GM18505 (cell line): ENCODE results near the gene ZNF827.

Experiments
- ATAC-seq: cut with Tn5 transposase; IDR thresholded peaks from one replicate; pipeline ENCODE4 v1.9.1; 2021; ENCODE audit not compliant: unreplicated experiment
- POLR2A ChIP-seq: IDR thresholded peaks from 4 replicates; pipeline ENCODE4 v1.6.1; 2011; ENCODE audit warnings: borderline replicate concordance; ENCODE audit not compliant: insufficient read depth, insufficient read length; ENCODE audit errors: extremely low read depth

Gene ZNF827

DNA sequence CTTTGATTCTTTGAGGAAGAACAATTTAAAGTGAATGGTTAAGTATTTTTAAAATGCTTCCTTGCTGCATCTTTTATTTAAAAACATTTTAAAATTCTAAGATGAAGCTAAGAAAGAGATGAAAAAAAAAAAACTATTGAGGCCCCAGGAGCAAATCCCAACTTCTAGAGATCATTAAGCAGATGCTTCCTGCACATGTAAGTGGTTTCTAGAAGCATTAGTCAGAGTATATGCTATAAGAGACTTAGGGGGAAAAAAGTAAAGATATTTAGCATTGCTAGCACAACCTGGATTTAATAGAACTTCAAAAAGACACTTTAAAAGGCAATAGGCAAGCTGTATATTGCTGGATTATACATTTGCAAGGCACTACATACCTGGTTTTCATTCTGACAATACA lies 64.7 kb downstream of the ZNF827 start:
- no peak for TF ChIP-seq POLR2A
- ATAC-seq, result no peak

DNA sequence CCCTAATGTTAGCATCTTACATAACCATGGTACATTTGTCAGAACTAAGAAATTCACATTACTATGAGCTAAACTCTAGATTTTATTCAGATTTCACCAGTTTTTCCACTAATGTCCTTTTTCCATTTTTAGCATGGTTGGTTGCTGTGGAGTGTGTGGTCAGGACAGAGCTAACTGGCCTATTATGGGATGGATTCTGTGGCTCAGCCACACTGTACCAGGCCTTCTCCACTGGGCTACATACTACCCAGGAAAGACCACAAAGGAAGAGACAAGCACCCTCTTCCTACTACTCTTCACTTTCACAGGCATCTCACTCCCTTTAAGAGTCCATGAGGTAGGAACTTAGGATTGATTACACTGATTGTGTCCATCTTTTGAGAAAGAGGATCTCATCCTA lies 67.4 kb downstream of the ZNF827 start:
- ATAC-seq, result no peak
- TF ChIP-seq POLR2A, result no peak

GRCh38 chr4:145870155-145871020 lies 68.2 kb downstream of the ZNF827 start:
- peak; percentile 27 for TF ChIP-seq POLR2A
- no peak for ATAC-seq

- peak; percentile 56 for ATAC-seq
- no peak for TF ChIP-seq POLR2A
Measured at GRCh38 chr4:145868637-145869409, 69.8 kb downstream of the ZNF827 start.

DNA sequence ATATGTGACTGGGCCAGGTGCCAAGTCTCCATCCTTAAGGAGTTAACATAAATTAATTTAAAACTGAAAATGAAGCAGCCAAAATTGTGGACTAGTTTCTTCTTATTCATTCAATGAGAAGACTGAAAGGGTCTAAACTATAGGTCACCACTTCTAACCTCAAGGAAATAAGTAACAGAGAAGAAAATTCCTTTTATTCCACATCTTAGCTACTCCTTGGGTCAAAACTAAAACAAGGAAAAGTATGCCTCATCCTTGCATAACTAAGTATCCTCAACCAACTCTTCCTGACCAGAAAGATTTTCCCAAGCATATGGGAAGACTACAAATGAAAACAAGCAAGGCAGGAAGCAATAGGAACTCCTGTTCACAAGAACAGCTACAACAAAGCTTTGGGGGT lies 71.2 kb downstream of the ZNF827 start:
- no peak for ATAC-seq
- TF ChIP-seq POLR2A, result no peak

DNA sequence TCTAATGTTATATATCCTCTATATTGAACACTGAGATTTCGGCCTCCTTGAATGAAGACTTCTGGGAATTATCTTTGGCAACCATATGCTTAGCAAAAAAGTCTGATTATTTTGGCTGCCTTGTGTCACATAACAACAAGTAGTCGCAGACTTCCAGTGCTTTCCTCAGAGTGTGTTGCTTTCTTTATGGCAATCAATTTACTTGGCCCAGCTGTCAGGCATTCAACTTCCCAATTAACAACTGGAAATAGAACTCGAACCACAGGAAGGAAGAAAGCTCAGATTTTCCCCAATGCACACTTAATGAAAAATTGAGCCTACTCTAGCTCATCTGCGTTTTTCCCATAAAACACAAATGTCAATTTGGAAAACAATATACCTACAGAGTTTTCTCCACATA lies 71.6 kb downstream of the ZNF827 start:
- no peak for ATAC-seq
- TF ChIP-seq POLR2A, result no peak

DNA sequence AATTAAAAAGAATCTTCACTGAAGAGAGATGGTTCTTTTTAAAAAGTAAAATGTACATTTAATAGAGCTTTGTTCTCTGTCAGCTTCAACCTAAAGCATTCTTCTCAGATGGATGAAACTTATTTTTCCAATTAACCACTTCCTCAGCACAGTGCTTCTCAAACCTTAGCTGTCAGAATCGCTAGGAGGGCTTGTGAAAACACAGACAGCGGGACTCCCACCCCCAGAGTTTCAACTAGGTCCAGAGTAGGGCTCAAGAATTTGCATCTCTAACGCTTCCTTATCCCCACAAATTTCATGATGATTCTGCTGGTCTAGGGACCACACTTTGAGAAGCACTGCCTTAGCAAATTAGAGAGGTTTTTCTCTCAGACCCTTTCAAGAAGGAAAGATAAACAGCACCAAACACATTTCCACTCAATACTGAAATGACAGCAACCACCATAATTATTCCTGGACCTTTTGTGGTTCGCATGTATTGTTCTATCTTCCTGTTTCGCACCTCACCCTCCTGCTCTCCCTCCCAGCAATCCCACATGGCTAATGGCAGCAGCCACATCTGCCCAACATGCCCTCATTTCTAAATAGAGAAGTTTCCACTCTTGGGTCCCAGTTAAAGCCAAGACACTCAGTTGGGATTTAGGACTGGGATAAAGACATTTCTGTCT lies 73.2 kb downstream of the ZNF827 start:
- TF ChIP-seq POLR2A, result no peak
- no peak for ATAC-seq

GRCh38 chr4:145863191-145863590 lies 75.4 kb downstream of the ZNF827 start:
- no peak for TF ChIP-seq POLR2A
- no peak for ATAC-seq

GRCh38 chr4:145861336-145862318 lies 77.0 kb downstream of the ZNF827 start:
- no peak for ATAC-seq
- no peak for TF ChIP-seq POLR2A

DNA sequence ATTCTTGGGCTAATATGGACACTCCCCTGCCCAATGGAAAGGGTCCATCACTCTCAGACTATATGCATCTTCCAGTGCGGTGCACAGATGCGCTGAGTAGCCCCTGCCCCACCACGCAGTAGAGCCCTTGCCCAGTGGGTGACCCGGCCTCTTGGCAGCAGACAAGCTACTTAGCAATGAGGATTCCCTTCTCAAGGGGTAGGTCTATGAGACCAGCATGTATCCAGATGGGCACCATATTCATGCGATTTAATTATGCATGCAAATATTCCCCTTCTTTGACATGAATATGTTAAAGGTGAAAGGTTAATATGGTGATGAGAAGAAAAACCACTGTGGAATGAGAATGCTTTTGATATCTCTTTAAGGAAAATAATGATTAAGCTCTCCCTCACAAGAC lies 77.7 kb downstream of the ZNF827 start:
- ATAC-seq, result no peak
- TF ChIP-seq POLR2A, result no peak

DNA sequence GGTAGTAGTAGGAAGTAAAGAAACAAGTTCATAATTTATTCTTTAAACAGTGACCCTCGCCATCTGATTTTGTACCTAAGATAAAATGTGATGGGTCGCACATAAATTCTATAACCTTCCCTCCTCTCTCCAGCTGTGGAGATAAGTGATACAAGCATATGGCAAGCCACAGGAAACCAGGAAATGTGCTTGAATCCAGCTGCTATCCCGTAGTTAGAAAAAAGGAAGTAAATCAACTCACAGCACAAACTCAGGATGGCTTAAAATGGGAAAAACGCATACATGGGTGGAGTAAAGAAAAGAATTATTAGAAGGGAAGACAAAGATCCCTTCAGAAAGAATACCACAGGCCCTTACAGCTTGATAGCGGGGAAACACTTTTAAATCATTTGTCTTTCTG lies 78.2 kb downstream of the ZNF827 start:
- ATAC-seq, result no peak

DNA sequence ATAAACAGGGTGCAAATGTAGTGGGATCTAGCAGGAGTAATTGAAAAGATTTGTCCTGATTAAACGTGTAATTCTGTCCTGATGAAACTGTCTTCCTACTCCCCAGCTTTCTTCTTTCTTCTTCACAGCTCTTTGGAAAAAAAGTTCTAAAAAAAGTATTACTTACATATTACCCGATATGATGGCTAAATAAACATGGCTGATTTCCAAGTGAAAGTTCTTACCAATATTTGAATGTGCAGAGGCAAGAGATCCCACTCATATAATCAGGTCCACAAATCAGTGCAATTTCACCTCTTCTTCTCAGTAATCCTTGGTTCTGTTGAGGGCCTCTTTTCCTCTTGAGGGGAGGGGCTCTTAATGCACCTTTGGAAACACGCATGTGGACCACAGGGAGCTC lies 78.7 kb downstream of the ZNF827 start:
- ATAC-seq, result no peak
- TF ChIP-seq POLR2A, result no peak

More for the DNA sequence above, 78.2 kb downstream of the ZNF827 start:
- TF ChIP-seq POLR2A, result no peak
